GM12891 (cell line): ENCODE measurements around the gene SRRM2.

Source experiments
- DNase-seq: peaks from one replicate; pipeline ENCODE4 v3.0.0; 2011; ENCODE audit warnings: low spot score; ENCODE audit not compliant: insufficient read length
- FAIRE-seq: peaks from 2 replicates; lab custom pipeline; 2011; peaks lifted over from hg19 to GRCh38; lab: Jason Lieb, UNC
- PAX5 ChIP-seq: IDR thresholded peaks from 2 replicates; pipeline ENCODE4 v1.6.1; 2011; ENCODE audit warnings: low read length, moderate library complexity, mild to moderate bottlenecking; ENCODE audit not compliant: insufficient read depth, severe bottlenecking
- POLR2A ChIP-seq: IDR thresholded peaks from 2 replicates; pipeline ENCODE4 v1.6.1; 2011; ENCODE audit warnings: low read depth, low read length, control low read depth
- POLR2AphosphoS5 ChIP-seq: IDR thresholded peaks from 2 replicates; pipeline ENCODE4 v1.6.1; 2011; ENCODE audit warnings: low read depth, low read length, control low read depth
- POU2F2 ChIP-seq: IDR thresholded peaks from 2 replicates; pipeline ENCODE4 v1.6.1; 2011; ENCODE audit warnings: low read depth, mild to moderate bottlenecking, control low read depth, low read length, moderate library complexity
- SPI1 ChIP-seq: IDR thresholded peaks from 2 replicates; pipeline ENCODE4 v1.6.1; 2011; ENCODE audit warnings: low read depth, low read length, control low read depth
- TAF1 ChIP-seq: IDR thresholded peaks from 2 replicates; pipeline ENCODE4 v1.6.1; 2011; ENCODE audit warnings: low read depth, low read length, control low read depth

The SRRM2 gene

DNA sequence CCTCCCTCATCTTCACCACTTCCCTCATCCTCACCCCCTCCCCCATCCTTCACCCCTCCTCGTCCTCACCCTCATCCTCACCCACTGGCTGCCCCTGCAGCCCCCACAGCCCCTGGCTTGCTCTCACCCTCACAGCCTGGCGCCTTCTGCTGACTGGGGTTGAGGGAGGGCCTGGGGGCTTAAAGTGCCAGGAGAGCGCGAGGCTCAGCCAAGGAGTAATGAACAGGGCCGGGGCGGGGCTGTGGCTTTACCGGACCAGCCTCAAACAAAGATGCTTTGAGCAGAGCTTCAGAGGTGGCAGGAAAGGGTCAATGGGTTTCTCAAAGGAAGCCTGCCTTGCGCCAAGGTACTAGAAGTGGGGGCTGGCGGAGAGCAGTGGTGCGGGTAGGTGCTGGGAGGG is 35.0 kb downstream of the SRRM2 start, which contains the start of gene PRSS33:
Gene PRSS33, minus strand, starts transcription at position 155 of the 400 bp plus-strand sequence. CDS start 1,013 bp downstream, outside the sequence.
- no peak for TF ChIP-seq POLR2A
- no peak for TF ChIP-seq SPI1
- TF ChIP-seq POLR2AphosphoS5, result no peak
- TF ChIP-seq PAX5, result no peak
- TF ChIP-seq POU2F2, result no peak
- no peak for TF ChIP-seq TAF1
- no peak for FAIRE-seq

DNA sequence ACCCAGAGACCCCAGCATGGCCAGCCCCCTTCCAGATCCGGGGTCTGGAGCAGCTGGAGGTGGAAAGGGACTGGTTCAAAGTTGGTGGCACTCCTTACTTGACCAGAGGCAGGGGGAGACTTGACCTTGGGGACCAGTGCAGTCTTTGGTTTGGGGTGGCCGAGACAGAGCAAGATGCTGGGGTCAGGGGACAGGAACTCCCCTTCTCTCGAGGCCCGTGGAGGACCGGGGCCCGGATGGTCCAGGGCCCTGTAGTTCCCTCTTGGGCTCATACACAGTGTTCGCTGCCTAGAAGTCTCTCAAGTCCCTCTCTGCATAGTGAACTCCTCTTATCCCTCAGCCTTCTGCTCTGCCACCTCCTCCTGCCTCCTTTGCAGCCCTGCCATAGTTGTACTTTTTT is 35.5 kb downstream of the SRRM2 start:
- FAIRE-seq (no peak), DNase-seq (no peak)
- TF ChIP-seq SPI1, result no peak

More for the DNA sequence above, 35.0 kb downstream of the SRRM2 start, which contains the start of gene PRSS33:
- DNase-seq, result no peak

DNA sequence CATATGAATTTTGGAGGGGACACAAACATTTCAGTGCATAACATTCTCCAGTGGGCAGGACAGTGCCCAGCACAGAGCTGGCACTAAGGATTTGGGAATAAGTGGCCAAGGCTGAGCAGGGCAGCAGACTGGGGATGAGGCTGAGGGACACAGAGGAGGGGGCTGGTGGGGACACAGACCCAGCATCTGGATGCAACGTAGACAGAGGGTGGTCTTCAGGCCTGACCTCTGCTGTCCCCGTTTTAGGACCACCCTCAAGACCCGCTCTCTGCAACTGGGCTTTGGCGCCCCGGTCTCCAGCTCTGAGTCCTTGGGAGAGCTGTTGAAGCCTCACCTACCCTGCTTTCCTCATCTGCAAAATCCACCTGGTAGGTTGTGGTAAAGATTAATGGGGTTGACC is 38.2 kb downstream of the SRRM2 start:
- no peak for DNase-seq
- no peak for FAIRE-seq
- no peak for TF ChIP-seq PAX5
- no peak for TF ChIP-seq POU2F2
- no peak for TF ChIP-seq TAF1
- no peak for TF ChIP-seq POLR2A
- no peak for TF ChIP-seq POLR2AphosphoS5
- TF ChIP-seq SPI1, result no peak

- no peak for FAIRE-seq
- TF ChIP-seq POLR2A (no peak), POLR2AphosphoS5 (no peak), PAX5 (no peak), SPI1 (no peak), POU2F2 (no peak), TAF1 (no peak)
- no peak for DNase-seq
These were observed 38.7 kb downstream of the SRRM2 start for GRCh38 chr16:2791174-2791573.

- FAIRE-seq, result no peak
- TF ChIP-seq PAX5 (no peak), POU2F2 (no peak)
- DNase-seq, result no peak
These were observed 40.5 kb downstream of the SRRM2 start for GRCh38 chr16:2792940-2793339.

DNA sequence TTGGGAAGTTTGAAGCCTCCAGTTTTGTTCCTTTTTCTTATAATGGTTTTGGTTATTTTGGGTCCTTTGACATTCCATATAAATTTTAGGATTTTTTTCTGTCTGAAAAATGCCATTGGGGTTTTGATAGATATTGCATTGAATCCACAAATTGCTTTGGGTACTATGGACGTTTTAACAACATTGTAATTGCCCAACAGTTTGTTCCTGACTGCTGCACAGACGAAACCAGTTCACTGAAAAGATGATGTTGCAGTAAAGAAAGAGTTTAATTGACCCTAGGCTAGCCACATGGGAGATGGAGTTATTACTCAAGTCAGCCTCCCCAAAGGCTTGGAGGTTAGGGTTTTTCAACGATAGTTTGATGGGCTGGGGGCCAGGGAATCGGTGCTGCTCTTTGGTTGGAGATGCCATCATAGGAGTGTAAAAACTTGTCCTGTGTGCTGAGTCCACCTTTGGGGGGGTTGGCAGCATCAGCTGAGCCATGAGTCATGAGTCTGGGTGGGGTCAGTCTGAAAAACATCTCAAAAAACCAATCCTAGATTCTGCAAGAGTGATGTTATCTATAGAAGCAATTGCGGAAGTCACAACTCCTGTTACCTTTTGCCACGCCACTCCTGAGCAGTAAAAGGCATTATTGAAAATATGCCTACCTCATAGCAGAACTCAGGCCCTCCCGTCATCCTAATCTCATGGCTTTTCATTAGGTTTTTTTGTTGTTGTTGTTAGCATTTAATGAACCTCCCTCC is 43.1 kb downstream of the SRRM2 start:
- FAIRE-seq, result no peak

DNA sequence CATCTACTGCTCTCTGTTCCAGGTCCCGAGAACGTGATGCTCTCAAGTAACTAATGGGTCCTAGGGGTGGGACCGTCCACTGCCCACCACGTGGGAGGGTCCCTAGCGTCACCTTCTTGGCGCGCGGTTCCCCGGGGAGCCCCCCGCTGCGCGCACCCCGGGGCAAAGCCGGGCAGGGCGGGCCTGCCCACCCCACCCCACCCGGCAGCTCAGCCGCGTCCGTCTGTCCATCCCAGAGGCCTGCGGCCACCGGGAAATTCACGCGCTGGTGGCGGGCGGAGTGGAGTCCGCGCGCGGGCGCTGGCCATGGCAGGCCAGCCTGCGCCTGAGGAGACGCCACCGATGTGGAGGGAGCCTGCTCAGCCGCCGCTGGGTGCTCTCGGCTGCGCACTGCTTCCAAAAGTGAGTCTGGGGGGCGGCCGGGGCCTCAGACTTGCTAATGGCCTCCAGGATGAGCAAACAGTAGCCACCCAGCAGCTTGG is 46.3 kb downstream of the SRRM2 start:
- TF ChIP-seq TAF1 (no peak), SPI1 (no peak), POU2F2 (no peak), POLR2A (no peak), POLR2AphosphoS5 (no peak), PAX5 (no peak)
- DNase-seq (no peak), FAIRE-seq (no peak)

More for the DNA sequence above, 43.1 kb downstream of the SRRM2 start:
- no peak for TF ChIP-seq POLR2A
- DNase-seq, result no peak

DNA sequence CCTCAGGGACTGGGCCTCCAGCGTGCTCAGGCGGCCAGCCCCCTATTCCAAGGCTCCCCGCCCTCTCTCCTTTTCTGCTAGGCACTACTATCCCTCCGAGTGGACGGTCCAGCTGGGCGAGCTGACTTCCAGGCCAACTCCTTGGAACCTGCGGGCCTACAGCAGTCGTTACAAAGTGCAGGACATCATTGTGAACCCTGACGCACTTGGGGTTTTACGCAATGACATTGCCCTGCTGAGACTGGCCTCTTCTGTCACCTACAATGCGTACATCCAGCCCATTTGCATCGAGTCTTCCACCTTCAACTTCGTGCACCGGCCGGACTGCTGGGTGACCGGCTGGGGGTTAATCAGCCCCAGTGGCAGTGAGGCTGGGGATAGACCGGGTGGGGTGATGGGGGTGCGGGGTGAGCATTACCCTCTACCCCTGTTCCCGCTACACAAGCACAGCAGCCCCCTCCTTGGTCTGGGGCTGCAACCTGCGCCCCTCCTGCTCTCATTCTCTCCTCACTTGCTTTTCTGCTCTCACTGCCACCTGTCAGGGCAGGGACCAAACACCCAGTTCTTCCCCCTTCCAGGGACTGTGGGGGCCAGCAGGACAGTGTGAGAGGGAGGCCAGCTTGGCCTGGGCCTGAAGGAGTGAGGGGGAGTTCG is 46.9 kb downstream of the SRRM2 start:
- DNase-seq (no peak), FAIRE-seq (no peak)
- TF ChIP-seq TAF1, result no peak
- TF ChIP-seq PAX5, result no peak
- no peak for TF ChIP-seq POLR2AphosphoS5
- no peak for TF ChIP-seq SPI1
- TF ChIP-seq POLR2A, result no peak
- TF ChIP-seq POU2F2, result no peak

- DNase-seq, result no peak
These were observed 47.4 kb downstream of the SRRM2 start for GRCh38 chr16:2799859-2800226.

More at GRCh38 chr16:2799859-2800226, 47.4 kb downstream of the SRRM2 start:
- TF ChIP-seq TAF1, result no peak
- TF ChIP-seq POLR2A, result no peak
- no peak for TF ChIP-seq POU2F2
- no peak for TF ChIP-seq POLR2AphosphoS5
- no peak for TF ChIP-seq SPI1
- FAIRE-seq, result no peak
